ENCODE data around the gene TMBIM1.

- no peak for TF ChIP-seq EP300 (IDR thresholded peaks at IDR 0.05)
- no peak for TF ChIP-seq CTCF (IDR thresholded peaks at IDR 0.05)
- TF ChIP-seq POLR2A (IDR thresholded peaks at IDR 0.05) = no peak
Observed at GRCh38 chr2:218262631-218263586, 29.4 kb downstream of the TMBIM1 start.
